Body of pancreas (tissue), 4 donors: ENCODE data around the gene ZCCHC17. TPM values are rescaled to one million over a fixed set of nuclear protein-coding genes. Genes with fewer than 3 reads are reported as not detected.

Experiments used
- ATAC-seq: fragments of 150-250 bp; one replicate; pipeline ENCODE4 v1.9.1; 2016
- DNase-seq, 4 donors: peaks; one replicate each; pipeline ENCODE4 v3.0.0-alpha.2; 2019
- H3K27ac ChIP-seq, 4 donors: fragments of 200-600 bp; sonication (generic); 1 replicate in 3 of 4; 2 replicates in 1 of 4; pipeline versions ENCODE4 v1.5.1 to v1.6.1; 2016 to 2019; ENCODE audit warnings: mild to moderate bottlenecking in 1 of 4, mixed read lengths in 1 of 4, moderate library complexity in 1 of 4
- H3K27me3 ChIP-seq, 2 donors: fragments of 200-600 bp; sonication (generic); one replicate each; pipeline ENCODE4 v1.6.0; 2016; ENCODE audit warnings: mild to moderate bottlenecking in 1 of 2
- H3K36me3 ChIP-seq, 2 donors: fragments of 200-600 bp; sonication (generic); replicated peaks in 1 of 2; 2 replicates each; pipeline ENCODE4 v1.5.1; 2016; ENCODE audit warnings: low read depth in 2 of 2; ENCODE audit not compliant: insufficient read depth in 1 of 2
- H3K4me1 ChIP-seq: fragments of 200-600 bp; sonication (generic); one replicate; pipeline ENCODE4 v1.6.0; 2016
- H3K4me3 ChIP-seq, 2 donors: fragments of 200-600 bp; sonication (generic); 1 replicate in 1 of 2; 2 replicates in 1 of 2; pipeline ENCODE4 v1.5.1; 2016 to 2019
- H3K9me3 ChIP-seq, 3 donors: fragments of 200-600 bp; sonication (generic); 1 replicate in 2 of 3; 2 replicates in 1 of 3; pipeline ENCODE4 v1.5.1; 2016
- POLR2A ChIP-seq, 3 donors: fragments of 450-650 bp; IDR thresholded peaks; one replicate each; pipeline ENCODE4 v1.6.1; 2016; ENCODE audit warnings: antibody characterized with exemption in 3 of 3, mild to moderate bottlenecking in 2 of 3
- WGBS, 2 donors: methylation state at CpG; one replicate each; pipeline ENCODE4 v1.1.5; 2017; 5-methylcytosine and 5-hydroxymethylcytosine counted together
- intact Hi-C: fragments of 100-400 bp; cut with DNase I; formaldehyde crosslinking; loops from one replicate; pipeline ENCODE4 v1.15.1; 2023
- total RNA-seq, 2 donors: library from RNA; depleted of rRNA; stranded (reverse); fragments of >200 nt; gene quantifications; one replicate each; pipeline ENCODE4 v1.1.0, GENCODE V29; 2016
- TF ChIP-seq, protein P1 (sequence below), 7 experiments: fragments of 450-650 bp in 4 of 7; fragments of 200-600 bp in 3 of 7; sonication (generic) in 3 of 7; IDR thresholded peaks; one replicate each; pipeline ENCODE4 v1.5.1; 2016 to 2019; ENCODE audit warnings: antibody characterized with exemption in 7 of 7

Gene ZCCHC17
- total RNA-seq, 2 donors from 2014 or later = 8.0 to 9.2 TPM

DNA sequence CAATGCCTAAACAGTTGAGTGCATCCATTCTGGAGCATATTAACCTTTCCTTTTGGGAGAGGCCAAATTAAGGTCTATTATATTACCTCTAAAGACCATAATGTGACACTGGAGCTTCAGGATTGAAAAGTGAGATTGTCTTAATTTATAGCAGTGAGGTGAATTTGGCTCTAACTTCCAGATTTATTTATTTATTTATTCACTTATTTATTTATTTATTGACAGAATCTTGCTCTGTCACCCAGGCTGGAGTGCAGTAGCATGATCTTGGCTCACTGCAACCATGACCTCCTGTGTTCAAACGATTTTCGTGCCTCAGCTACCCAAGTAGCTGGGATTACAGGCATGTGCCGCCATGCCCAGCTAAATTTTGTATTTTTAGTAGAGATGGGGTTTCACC lies 19.1 kb downstream of the ZCCHC17 start:
- WGBS, 2 donors = 85 to 95% methylated on average over 3 of the region's 3 CpGs
- no peak for DNase-seq

DNA sequence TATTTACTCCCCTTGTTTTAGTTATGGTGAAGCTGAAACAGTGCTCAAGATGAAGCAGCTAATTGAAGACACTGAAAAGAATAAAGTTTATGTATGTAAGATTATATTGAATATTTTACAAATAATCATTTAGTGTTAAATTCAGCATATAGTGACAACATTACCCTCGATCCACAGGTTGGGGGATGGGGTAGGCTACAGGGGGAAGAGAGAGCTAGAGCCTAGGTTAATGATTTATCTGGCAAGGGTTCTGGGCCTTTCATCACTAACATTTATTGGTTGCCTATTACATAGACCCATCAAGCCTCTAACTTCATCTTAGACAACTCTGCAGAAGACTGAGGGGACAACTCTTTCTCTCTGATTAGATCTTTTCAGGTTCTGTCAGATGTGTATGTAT lies 21.3 kb downstream of the ZCCHC17 start:
- no peak overlapping the region for H3K4me3 ChIP-seq
- peaks cover 0 to 11% of the 10 kb centered on the region in 2 donors for H3K36me3 ChIP-seq
- H3K27me3 ChIP-seq = no peaks in the 10 kb centered on the region
- TF ChIP-seq, protein P1, sequence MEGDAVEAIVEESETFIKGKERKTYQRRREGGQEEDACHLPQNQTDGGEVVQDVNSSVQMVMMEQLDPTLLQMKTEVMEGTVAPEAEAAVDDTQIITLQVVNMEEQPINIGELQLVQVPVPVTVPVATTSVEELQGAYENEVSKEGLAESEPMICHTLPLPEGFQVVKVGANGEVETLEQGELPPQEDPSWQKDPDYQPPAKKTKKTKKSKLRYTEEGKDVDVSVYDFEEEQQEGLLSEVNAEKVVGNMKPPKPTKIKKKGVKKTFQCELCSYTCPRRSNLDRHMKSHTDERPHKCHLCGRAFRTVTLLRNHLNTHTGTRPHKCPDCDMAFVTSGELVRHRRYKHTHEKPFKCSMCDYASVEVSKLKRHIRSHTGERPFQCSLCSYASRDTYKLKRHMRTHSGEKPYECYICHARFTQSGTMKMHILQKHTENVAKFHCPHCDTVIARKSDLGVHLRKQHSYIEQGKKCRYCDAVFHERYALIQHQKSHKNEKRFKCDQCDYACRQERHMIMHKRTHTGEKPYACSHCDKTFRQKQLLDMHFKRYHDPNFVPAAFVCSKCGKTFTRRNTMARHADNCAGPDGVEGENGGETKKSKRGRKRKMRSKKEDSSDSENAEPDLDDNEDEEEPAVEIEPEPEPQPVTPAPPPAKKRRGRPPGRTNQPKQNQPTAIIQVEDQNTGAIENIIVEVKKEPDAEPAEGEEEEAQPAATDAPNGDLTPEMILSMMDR (IDR thresholded peaks at IDR 0.05) = no peak
- no peak for TF ChIP-seq POLR2A (IDR thresholded peaks at IDR 0.05)
- H3K27ac ChIP-seq = no peak overlapping the region
- no peaks in the 10 kb centered on the region for H3K4me1 ChIP-seq
- DNase-seq (no peak), ATAC-seq (no peak)
- H3K9me3 ChIP-seq = no peaks in the 10 kb centered on the region
- WGBS, 2 donors = 68 to 76% methylated on average over 1 of the region's 1 CpG
- intact Hi-C loops = no loop called here

More for the DNA sequence above, 19.1 kb downstream of the ZCCHC17 start:
- Histone ChIP-seq H3K27ac (no peak overlapping the region), H3K36me3 (peaks cover 0 to 11% of the 10 kb centered on the region in 2 donors), H3K9me3 (no peaks in the 10 kb centered on the region), H3K4me3 (no peak overlapping the region), H3K27me3 (no peaks in the 10 kb centered on the region), H3K4me1 (no peaks in the 10 kb centered on the region)
- no peak for ATAC-seq
- intact Hi-C loops = no loop called here
- TF ChIP-seq POLR2A (IDR thresholded peaks at IDR 0.05) = no peak
- TF ChIP-seq, protein P1 (IDR thresholded peaks at IDR 0.05) = no peak

DNA sequence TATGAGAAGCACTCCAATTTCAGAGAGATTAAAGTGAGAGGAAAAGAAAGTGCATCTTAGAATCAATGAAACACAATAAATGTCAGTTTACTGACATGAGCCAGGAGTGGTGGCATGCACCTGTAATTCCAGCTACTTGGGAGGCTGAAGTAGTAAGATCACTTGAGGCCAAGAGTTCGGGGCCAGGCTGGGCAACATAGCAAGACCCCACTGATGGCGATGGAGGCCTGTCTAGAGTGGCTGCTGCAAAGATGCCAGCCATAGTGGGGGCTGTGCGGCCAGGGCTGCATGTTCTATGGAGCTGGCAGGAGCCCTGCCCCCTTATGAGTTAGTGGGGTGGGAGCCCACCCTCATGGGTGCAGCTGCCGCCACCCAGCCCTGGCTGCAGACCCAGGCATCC lies 27.3 kb downstream of the ZCCHC17 start:
- TF ChIP-seq POLR2A (IDR thresholded peaks at IDR 0.05) = no peak
- TF ChIP-seq, protein P1 (IDR thresholded peaks at IDR 0.05) = no peak
- no peak overlapping the region for H3K4me3 ChIP-seq
- H3K36me3 ChIP-seq = peaks cover 0 to 2% of the 10 kb centered on the region in 2 donors
- 86 to 94% methylated on average over 3 to 4 of the region's 4 CpGs for WGBS, 2 donors
- DNase-seq (no peak), ATAC-seq (no peak)
- H3K9me3 ChIP-seq = no peaks in the 10 kb centered on the region
- intact Hi-C loops = no loop called here
- H3K27me3 ChIP-seq = no peaks in the 10 kb centered on the region
- no peak overlapping the region for H3K27ac ChIP-seq
- no peaks in the 10 kb centered on the region for H3K4me1 ChIP-seq

DNA sequence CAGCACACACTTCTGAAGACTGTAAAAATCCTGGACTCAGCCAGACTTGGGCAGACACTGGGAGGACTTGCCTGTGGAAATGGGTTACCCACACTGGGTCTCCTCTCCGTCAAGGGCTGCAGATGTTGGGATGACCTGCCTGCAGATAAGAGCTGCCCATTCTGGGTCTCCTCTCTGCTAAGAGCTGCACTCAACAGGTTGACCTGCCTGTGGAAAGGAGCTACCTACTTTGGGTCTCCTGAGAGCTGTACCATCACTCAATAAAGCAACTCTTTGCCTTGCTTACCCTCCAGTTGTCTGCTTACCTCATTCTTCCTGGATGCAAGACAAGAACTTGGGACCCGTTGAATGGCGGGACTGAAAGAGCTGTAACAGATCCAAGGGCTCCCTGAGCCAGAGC lies 28.2 kb downstream of the ZCCHC17 start:
- H3K27ac ChIP-seq = no peak overlapping the region
- no peaks in the 10 kb centered on the region for H3K36me3 ChIP-seq
- ATAC-seq = no peak
- no peaks in the 10 kb centered on the region for H3K9me3 ChIP-seq
- 94 to 95% methylated on average over 3 of the region's 3 CpGs for WGBS, 2 donors
- no peaks in the 10 kb centered on the region for H3K27me3 ChIP-seq
- intact Hi-C loops = no loop called here
- no peak for DNase-seq
- TF ChIP-seq POLR2A (IDR thresholded peaks at IDR 0.05) = no peak
- TF ChIP-seq, protein P1 (IDR thresholded peaks at IDR 0.05) = no peak
- no peak overlapping the region for H3K4me3 ChIP-seq
- no peaks in the 10 kb centered on the region for H3K4me1 ChIP-seq

DNA sequence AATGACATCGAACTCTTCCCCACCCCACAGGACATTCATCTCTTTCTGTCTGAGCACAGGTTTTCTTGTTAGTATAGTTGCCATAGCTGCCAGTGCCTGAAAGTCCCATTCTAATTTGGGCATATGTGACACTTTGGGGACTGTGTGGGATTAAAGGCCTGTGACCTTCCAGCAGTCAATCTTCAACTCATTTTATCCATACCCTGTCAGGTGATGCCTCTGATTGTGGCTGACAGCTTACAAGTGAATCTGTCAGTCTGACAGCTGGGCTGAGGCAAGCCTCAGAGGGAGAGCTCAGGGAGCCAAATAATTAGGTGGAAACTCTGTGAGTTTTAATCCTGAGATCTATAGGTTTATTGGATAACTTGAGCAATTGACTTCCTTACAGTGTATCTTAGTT lies 29.6 kb downstream of the ZCCHC17 start:
- ATAC-seq (no peak), DNase-seq (no peak)
- Histone ChIP-seq H3K27ac (no peak overlapping the region), H3K4me1 (no peaks in the 10 kb centered on the region), H3K36me3 (no peaks in the 10 kb centered on the region), H3K27me3 (no peaks in the 10 kb centered on the region), H3K9me3 (no peaks in the 10 kb centered on the region), H3K4me3 (no peak overlapping the region)
- intact Hi-C loops = no loop called here
- WGBS, 2 donors = 86% methylated on average over 1 of the region's 1 CpG
- TF ChIP-seq, protein P1 (IDR thresholded peaks at IDR 0.05) = no peak
- no peak for TF ChIP-seq POLR2A (IDR thresholded peaks at IDR 0.05)
